NCI-H510A (cell line): ENCODE data around the gene U2SURP.
"Not testable (repeated sequence)": the region's sequence is repeated elsewhere in the genome, so short reads cannot be mapped to it uniquely, and the experiment has no call there.

ENCODE experiments used
- DNase-seq: peaks from one replicate; lab custom pipeline; 2025; lab: John Stamatoyannopoulos, UW

Gene U2SURP

GRCh38 chr3:143014921-143015320 is 13.6 kb downstream of the U2SURP start:
- no peak for DNase-seq

- no peak for DNase-seq
Observed at GRCh38 chr3:143016321-143016972, 15.1 kb downstream of the U2SURP start.

- no peak for DNase-seq
Observed at GRCh38 chr3:143024351-143024960, 23.1 kb downstream of the U2SURP start.

DNA sequence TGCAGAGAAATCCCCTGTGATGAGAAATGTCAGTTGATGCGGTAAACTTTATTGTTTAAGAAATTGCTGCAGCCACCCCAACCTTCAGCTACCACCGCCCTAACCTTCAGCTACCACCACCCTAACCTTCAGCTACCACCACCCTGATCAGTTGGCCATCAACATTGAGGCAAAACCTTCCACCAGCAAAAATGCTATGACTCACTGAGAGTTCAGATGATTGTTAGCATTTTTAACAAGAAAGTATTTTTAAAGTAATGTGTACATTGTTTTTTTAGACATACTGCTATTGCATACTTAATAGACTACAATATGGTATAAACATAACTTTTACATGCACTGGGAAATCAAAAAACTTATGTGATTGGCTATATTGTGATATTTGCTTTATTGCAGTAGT is 30.0 kb downstream of the U2SURP start:
- DNase-seq: no peak

DNA sequence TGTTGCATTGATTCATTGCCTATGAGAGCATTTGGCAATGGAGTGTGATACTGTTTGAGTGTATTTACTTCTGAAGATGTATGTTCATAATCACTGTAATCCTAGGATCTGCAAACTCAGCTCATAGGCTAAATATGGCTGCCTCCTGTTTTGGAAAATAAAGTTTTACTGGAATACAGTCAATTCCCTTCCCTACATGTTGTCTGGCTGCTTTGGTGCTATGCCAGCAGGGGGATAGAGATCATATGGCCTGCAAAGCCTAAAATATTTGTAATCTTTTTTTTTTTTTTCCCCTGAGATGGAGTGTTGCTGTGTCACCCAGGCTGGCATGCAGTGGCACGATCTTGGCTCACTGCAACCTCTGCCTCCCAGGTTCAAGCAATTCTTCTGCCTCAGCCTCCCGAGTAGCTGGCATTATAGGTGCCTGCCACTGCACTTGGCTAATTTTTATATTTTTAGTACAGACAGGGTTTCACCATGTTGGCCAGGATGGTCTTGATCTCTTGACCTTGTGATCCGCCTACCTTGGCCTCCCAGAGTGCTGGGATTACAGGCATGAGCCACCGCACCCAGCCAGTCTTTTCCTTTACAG is 30.5 kb downstream of the U2SURP start:
- not testable (repeated sequence) for DNase-seq

GRCh38 chr3:143035466-143036211 is 34.3 kb downstream of the U2SURP start:
- DNase-seq: no peak

GRCh38 chr3:143036557-143036956 is 35.2 kb downstream of the U2SURP start:
- DNase-seq: no peak

DNA sequence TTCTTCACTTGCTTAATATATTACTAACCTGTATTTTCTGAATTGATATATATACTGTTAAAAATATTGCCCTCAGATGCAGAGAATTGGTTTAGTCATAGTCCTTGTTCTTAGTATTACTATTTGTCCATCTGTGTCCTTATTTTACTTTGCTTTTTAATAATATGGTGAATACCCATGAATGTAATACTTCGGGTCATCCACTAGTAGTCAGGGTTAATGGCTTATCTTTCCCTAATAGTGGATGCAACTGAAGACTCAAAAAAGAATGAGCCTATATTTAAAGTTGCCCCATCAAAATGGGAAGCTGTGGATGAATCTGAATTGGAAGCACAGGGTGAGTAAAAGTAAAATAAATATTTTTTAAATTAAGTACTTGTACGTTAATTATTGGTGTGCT is 36.5 kb downstream of the U2SURP start:
- no peak for DNase-seq

DNA sequence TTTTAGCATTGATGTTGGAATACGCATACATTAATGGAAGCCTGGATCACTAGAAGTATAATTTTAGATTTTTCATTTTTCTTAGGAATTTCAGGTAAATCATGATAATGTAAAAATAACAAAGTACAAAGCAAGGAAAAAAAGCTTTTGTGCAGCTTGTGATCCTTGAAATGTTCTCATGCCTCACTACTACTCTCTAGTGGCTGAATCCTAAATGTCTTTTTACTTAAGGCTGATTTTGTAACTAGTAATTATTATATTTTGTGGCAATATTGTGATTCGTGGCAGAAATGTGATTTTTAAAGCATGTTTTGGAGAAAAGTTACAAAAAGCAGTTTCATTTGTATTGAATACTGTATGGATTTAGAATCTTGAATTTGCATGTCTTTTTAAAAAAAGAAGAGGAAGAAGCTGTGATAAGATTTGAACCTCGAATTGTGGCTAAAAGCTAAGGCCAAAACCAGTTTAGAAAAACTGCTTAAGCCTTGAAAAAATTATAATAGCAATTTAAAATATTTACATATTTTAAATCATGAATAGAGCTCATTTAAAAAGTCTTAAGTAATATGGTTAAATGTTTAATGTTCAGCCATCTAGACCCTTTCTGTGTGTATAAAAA is 39.0 kb downstream of the U2SURP start:
- DNase-seq: no peak

- DNase-seq: no peak
Observed at GRCh38 chr3:143041903-143042302, 40.5 kb downstream of the U2SURP start.

DNA sequence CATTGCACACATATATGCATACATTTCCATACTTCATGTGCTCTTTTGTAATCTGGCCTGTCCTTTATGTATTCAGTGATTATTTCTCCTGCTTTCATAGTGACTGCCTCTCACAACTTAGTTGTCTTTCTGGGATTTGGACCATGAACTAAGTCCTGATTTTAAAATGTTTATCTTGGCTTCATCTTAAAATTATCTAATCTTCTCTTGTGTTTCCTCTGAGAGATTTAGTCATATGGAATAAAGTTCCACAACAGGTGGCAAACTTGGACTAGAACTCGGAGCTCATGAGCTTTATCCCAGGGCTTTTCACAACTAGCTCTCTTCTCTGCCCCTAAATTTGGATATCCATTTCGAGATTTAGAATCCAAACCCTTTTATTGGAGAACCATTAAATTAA is 44.3 kb downstream of the U2SURP start:
- DNase-seq: no peak

DNA sequence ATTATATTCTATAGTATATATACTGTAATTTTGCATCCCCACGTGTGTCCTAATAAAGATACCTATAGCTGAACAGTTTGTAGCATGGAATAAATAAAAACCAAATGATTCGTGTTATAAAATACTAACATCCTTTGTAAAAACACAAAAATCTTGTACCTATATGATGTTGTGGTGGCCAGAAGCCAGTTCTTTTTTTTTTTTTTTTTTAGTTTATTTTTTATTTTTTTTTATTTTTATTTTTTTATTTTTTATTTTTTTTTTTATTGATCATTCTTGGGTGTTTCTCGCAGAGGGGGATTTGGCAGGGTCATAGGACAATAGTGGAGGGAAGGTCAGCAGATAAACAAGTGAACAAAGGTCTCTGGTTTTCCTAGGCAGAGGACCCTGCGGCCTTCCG is 44.7 kb downstream of the U2SURP start:
- DNase-seq: not testable (repeated sequence)

DNA sequence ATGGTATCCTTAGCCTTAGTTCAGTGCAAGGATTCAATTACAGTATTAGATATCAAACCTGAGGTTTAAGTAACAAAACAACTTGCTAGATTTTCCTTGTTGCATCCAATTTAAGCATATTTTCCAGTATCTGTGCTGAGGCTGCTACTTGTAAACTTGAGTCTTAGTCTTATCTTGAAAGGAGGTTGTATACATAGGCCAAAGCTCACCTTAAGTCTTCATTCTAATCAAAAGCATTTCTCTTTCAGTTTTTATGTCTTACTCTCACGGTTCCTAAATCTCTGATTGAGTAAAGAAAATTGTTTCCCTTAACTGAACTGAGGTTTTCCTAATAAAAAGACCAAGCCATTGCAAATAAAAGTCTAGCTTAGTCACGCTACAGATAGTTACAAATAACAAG is 52.6 kb downstream of the U2SURP start:
- no peak for DNase-seq

DNA sequence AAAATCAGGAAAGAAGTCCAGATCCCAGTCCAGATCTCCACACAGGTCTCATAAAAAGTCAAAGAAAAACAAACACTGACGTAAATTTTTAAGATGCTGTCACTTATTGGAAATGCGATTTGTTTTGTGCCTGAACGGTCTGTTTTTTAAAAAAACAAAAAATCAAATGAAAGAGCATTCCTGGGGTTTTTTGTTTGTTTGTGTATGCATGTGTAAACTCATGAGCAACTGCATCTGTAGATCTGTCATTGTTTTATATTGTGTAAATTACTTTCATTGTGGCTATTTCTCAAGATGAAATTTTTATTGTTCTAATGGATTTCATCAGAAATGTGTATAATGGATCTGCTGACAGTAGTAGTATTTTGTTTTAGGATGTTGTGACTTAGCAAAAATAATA is 55.0 kb downstream of the U2SURP start:
- no peak for DNase-seq

DNA sequence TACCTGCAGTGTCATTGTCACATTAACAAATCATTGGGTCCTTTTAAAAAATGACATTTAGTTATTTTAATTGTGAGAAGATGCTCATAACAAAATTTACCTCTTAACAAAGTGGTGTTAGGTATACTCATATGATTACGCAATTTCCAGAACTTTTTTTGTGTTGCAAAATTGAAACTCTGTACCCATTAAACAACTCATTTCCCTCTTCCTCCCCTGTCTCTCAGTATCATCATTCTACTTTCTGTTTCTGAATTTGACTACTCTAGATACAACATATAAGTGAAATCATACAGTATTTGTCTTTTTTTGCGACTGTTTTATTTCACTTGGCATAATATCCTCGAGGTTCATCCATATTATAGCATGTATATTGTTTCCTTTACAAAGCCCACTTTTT is 59.5 kb downstream of the U2SURP start:
- no peak for DNase-seq

DNA sequence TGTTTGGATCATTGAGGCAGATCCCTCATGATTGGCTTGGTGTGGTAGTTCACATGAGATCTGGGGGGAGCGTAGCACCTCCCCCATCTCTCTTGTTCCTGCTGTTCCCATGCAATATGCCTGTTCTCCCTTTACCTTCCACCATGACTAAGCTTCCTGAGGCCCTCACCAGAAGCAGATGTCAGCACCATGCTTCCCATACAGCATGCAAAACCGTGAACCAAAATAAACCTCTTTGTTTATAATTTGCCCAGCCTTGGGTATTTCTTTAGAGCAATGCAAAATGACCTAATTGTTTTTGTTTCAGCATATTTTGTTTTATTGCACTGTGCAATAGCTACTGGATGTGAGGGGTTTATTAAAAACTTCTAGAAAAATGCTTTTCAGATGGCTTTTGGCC is 61.6 kb downstream of the U2SURP start:
- no peak for DNase-seq

DNA sequence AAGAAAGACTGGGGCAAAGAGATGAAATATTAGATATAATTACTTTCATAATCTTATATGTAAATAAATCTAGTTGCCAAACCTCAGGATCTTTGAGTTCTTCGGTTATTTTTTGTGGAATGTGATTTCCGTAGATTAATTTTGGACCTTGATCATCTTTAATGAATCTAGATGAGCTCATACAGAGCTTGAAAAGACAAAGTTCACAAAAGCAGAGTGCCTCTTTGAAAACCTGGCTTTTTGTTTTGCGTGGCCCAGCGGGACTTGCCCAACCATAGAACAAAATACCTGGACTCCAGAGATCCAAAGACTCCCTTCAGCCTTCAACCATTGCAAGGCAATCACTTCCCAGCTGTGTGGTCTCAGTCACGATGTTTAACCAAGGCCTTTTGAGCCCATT is 63.4 kb downstream of the U2SURP start:
- DNase-seq: no peak

DNA sequence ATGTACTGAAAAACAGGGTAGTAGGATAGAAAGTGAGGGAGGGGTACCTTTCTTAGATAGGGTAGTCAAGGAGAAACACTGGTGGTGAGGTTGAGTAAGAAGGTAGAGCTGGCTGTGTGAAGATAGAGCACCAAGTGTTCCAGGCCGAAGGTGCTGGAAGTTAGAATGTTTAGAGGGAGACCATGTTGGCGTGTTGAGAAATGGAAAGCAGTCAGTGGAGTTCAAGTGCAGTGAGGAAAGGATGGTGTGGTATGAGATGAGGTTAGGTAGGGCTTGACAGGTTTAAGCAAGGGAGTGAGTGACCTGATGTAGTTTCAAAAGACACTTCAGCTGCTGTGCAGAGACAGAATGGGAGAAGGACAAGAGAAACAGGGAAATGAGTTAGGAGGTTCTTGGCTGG is 64.0 kb downstream of the U2SURP start:
- DNase-seq: no peak

DNA sequence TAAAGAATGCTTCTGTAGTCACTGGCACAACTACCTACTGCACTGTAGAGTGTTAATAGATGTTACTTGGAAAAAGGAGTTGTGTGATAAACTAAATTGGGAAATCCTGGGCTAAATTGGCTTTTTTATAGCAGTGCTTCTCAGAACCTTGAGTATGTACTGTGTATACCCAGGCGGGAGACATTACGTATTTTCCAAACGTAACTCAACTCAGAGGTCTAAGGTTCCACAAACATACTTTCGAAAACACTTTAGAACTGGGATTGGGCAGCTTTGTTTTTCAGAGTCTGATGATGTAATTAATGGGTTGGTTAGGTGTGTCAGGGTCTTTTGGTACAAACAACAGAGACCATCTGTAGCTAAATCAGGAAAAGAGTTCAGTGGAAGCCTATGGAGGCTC is 64.7 kb downstream of the U2SURP start:
- no peak for DNase-seq

DNA sequence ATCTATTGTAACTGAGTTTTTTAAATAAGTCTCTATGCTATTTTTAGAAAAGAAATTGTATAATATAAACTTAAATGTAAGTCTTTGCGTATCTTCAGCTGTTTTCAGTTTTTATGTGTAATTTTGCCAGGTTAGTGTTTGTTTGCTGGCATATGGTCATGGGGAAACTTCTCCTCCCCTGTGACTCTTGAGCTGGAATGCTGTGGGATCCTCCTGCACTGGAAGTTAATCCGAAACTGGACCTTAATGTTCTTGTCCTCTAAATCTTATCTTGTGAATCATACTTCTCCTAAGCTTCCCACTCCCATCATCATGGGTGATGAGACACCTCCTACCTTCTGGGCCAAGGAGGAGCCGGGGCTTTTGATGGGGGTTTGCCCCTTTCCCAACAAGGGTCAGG is 65.8 kb downstream of the U2SURP start:
- DNase-seq: no peak

- DNase-seq: no peak
Observed at GRCh38 chr3:143068059-143068458, 66.7 kb downstream of the U2SURP start.

GRCh38 chr3:143070977-143071551 is 69.7 kb downstream of the U2SURP start:
- DNase-seq: no peak
